ENCODE data around the gene SHB.
A peak's percentile ranks its signal among the peaks of the same experiment; 100 is the strongest.

The SHB gene

GRCh38 chr9:38088006-38088925, 19.2 kb upstream of the SHB start:
- peak; percentile 91 for DNase-seq

GRCh38 chr9:38086496-38086895, 17.5 kb upstream of the SHB start:
- DNase-seq: peak; percentile 25

- DNase-seq: no peak
These were observed 16.3 kb upstream of the SHB start for GRCh38 chr9:38085308-38085707.

- DNase-seq: peak; percentile 28
These were observed 15.5 kb upstream of the SHB start for GRCh38 chr9:38084556-38084880.

GRCh38 chr9:38083858-38084555, 15.0 kb upstream of the SHB start:
- DNase-seq: peak; percentile 39

- peak; percentile 27 for DNase-seq
These were observed 13.6 kb upstream of the SHB start for GRCh38 chr9:38082446-38083287.

- no peak for DNase-seq
These were observed 12.5 kb upstream of the SHB start for GRCh38 chr9:38081356-38082108.

GRCh38 chr9:38079461-38080031, 10.5 kb upstream of the SHB start:
- DNase-seq: peak; percentile 31

- DNase-seq: peak; percentile 34
These were observed 6.2 kb upstream of the SHB start for GRCh38 chr9:38075272-38075671.

GRCh38 chr9:38074441-38074961, 5.5 kb upstream of the SHB start:
- peak; percentile 25 for DNase-seq

- DNase-seq: no peak
These were observed 4.9 kb upstream of the SHB start for GRCh38 chr9:38073882-38074281.

GRCh38 chr9:38071470-38072134, 2.6 kb upstream of the SHB start:
- peak; percentile 44 for DNase-seq

GRCh38 chr9:38067859-38068681, 957 bp downstream of the SHB start:
- peak; percentile 63 for DNase-seq

- DNase-seq: peak; percentile 65
These were observed 1.8 kb downstream of the SHB start for GRCh38 chr9:38066914-38067858.

GRCh38 chr9:38066197-38066913, 2.7 kb downstream of the SHB start:
- DNase-seq: no peak

GRCh38 chr9:38065369-38066075, 3.5 kb downstream of the SHB start:
- DNase-seq: no peak

- no peak for DNase-seq
These were observed 4.1 kb downstream of the SHB start for GRCh38 chr9:38064842-38065368.

GRCh38 chr9:38063363-38063707, 5.7 kb downstream of the SHB start:
- DNase-seq: no peak

Measured in activated effector memory CD4-positive, alpha-beta T cell treated with anti-CD3 and anti-CD28 coated beads, Interleukin-2, amount 50 U/mL, for 16 hours (primary cell).